GM10266 (cell line): ENCODE data around the gene HOXD8.

Experiments used
- DNase-seq: peaks from one replicate; pipeline ENCODE4 v3.0.0; 2012; ENCODE audit errors: extremely low spot score
- CTCF ChIP-seq: IDR thresholded peaks from 2 replicates; pipeline ENCODE4 v1.5.1; 2012; ENCODE audit warnings: mild to moderate bottlenecking, low read depth; ENCODE audit not compliant: control insufficient read depth, insufficient read depth; ENCODE audit errors: missing control alignments

HOXD8 gene

GRCh38 chr2:176121190-176122051 is 8.1 kb upstream of the HOXD8 start:
- DNase-seq: no peak
- no peak for TF ChIP-seq CTCF

- DNase-seq: no peak
- no peak for TF ChIP-seq CTCF
Observed at GRCh38 chr2:176122052-176122682, 7.3 kb upstream of the HOXD8 start.

- no peak for DNase-seq
- no peak for TF ChIP-seq CTCF
Observed at GRCh38 chr2:176122683-176123410, 6.7 kb upstream of the HOXD8 start, which contains the start of gene HOXD9. TSS of gene HOXD9 (plus strand) at chr2:176122719. CDS start at chr2:176122769, 50 bp downstream.

GRCh38 chr2:176123411-176124109 is 5.9 kb upstream of the HOXD8 start:
- TF ChIP-seq CTCF: no peak
- DNase-seq: no peak

GRCh38 chr2:176124110-176124946 is 5.2 kb upstream of the HOXD8 start:
- TF ChIP-seq CTCF: no peak
- no peak for DNase-seq
